HepG2 (cell line): Measurements from ENCODE around the gene MORN1. TPM values are rescaled to one million over a fixed set of nuclear protein-coding genes. Genes with fewer than 3 reads are reported as not detected.

Source experiments
- ATRX ChIP-seq: sonication (generic); formaldehyde crosslinking; IDR thresholded peaks from 2 replicates; pipeline ENCODE4 v1.4.0; 2020; ENCODE audit warnings: missing genetic modification reagents, borderline replicate concordance
- ERF ChIP-seq: IDR thresholded peaks from 2 replicates; pipeline ENCODE4 v1.6.1; 2018; ENCODE audit warnings: missing biosample characterization, missing genetic modification reagents
- HDAC1 ChIP-seq: sonication (generic); formaldehyde crosslinking; IDR thresholded peaks from 2 replicates; pipeline ENCODE4 v1.5.1; 2020; ENCODE audit warnings: mild to moderate bottlenecking, missing genetic modification reagents
- RARA ChIP-seq: IDR thresholded peaks from 2 replicates; pipeline ENCODE4 v1.6.1; 2016; ENCODE audit warnings: missing genetic modification reagents, missing compliant biosample characterization
- RXRA ChIP-seq: sonication (generic); formaldehyde crosslinking; IDR thresholded peaks from 2 replicates; pipeline ENCODE4 v1.5.1; 2020; ENCODE audit warnings: missing genetic modification reagents
- TEAD3 ChIP-seq: optimal IDR thresholded peaks from 2 replicates; pipeline ENCODE3; 2016; ENCODE audit warnings: borderline replicate concordance
- ZFY ChIP-seq: sonication (generic); formaldehyde crosslinking; IDR thresholded peaks from 2 replicates; pipeline ENCODE4 v1.4.0; 2020; ENCODE audit warnings: missing genetic modification reagents
- ZNF430 ChIP-seq: sonication (generic); formaldehyde crosslinking; IDR thresholded peaks from 2 replicates; pipeline ENCODE4 v1.9.0; 2021; ENCODE audit warnings: mild to moderate bottlenecking, missing genetic modification reagents
- ZNF776 ChIP-seq: sonication (generic); formaldehyde crosslinking; IDR thresholded peaks from 2 replicates; pipeline ENCODE4 v1.4.0; 2020; ENCODE audit warnings: mild to moderate bottlenecking, missing genetic modification reagents
- polyA plus RNA-seq, 8 experiments: library from polyadenylated mRNA; depleted of rRNA in 3 of 8; stranded (reverse) in 7 of 8; unstranded in 1 of 8; fragments of >200 nt; fragmentation: Illumina TruSeq in 4 of 8; extraction: Trizol in 4 of 8; gene quantifications; 2 replicates each; pipeline versions ENCODE4 v1.2.1 to v1.2.3, GENCODE V29; 2011 to 2016; ENCODE audit warnings: low read depth in 4 of 8, missing spikeins in 1 of 8, mixed read lengths in 1 of 8; ENCODE audit not compliant: insufficient read depth in 1 of 8
- total RNA-seq, 5 experiments: library from RNA; depleted of rRNA; stranded (reverse); fragments of >200 nt; fragmentation: Illumina TruSeq; extraction: Trizol; gene quantifications; 2 replicates each; pipeline ENCODE4 v1.2.3, GENCODE V29; 2016; ENCODE audit warnings: low read depth in 1 of 5
- TF ChIP-seq, protein P1 (sequence below): sonication (generic); formaldehyde crosslinking; IDR thresholded peaks from 2 replicates; pipeline ENCODE4 v1.9.0; 2022; ENCODE audit warnings: missing genetic modification reagents, mild to moderate bottlenecking, borderline replicate concordance
- TF ChIP-seq, protein P2 (sequence below): sonication (generic); formaldehyde crosslinking; IDR thresholded peaks from 2 replicates; pipeline ENCODE4 v1.4.0; 2020; ENCODE audit warnings: missing genetic modification reagents, mild to moderate bottlenecking, borderline replicate concordance
- TF ChIP-seq, protein P3 (sequence below): sonication (generic); formaldehyde crosslinking; IDR thresholded peaks from 2 replicates; pipeline ENCODE4 v1.4.0; 2020; ENCODE audit warnings: mild to moderate bottlenecking, missing genetic modification reagents

The MORN1 gene
- total and polyA plus RNA-seq, 2 of the 13 experiments (the other 11 are each of a cell fraction or from before 2014, with no cell fraction given): 3.1 to 6.5 TPM

DNA sequence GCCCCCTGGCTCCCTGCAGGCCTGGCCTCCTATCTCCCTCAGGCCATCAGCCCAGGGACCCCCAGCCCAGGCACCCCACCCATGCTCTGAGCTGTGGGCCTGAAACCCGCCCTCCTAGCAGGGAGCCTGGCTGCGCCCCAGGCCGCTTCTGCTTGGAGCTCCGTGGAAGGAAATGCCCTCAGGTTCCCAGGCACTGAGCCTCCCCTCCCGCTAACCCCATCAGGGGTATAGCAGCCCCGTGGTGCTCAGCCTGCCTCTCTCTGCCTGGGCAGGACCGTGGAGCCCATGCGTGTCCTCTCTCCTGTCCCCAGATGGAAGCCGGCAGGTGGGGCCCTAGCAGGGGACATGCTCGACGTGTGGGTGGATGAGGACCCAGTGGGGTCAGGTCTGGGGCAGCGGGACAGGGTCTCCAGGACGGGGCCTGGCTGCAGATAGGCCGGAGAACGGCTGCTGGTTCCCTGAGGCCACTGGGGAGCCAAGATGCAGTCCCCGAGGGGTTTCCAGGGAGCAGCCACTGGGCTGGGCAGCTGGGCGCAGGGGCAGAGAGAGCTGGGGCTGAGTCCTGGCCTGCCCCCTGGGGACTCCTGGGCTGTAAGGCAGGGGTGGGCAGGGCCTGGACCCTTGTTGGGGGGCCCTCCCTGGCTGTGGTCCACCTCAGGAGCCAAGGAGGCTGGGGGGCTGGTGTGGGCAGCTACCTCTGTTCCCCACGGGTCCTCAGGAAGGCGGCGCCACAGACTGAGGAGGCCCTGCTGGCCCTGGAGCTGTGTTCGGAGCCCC lies 75.5 kb downstream of the MORN1 start (continued):
- TF ChIP-seq RXRA (CRISPR knock-in tag): 0 out of 2 replicates have a peak, but pooled peaks have one; percentile 16
- peak; percentile 67; the same call in 1 of the 2 replicates for TF ChIP-seq ZNF430 (CRISPR knock-in tag)
- TF ChIP-seq TEAD3 (CRISPR knock-in tag): peak; percentile 14
- TF ChIP-seq ERF: 0 out of 2 replicates have a peak, but pooled peaks have one; percentile 14
- TF ChIP-seq, protein P1, sequence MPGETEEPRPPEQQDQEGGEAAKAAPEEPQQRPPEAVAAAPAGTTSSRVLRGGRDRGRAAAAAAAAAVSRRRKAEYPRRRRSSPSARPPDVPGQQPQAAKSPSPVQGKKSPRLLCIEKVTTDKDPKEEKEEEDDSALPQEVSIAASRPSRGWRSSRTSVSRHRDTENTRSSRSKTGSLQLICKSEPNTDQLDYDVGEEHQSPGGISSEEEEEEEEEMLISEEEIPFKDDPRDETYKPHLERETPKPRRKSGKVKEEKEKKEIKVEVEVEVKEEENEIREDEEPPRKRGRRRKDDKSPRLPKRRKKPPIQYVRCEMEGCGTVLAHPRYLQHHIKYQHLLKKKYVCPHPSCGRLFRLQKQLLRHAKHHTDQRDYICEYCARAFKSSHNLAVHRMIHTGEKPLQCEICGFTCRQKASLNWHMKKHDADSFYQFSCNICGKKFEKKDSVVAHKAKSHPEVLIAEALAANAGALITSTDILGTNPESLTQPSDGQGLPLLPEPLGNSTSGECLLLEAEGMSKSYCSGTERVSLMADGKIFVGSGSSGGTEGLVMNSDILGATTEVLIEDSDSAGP (CRISPR knock-in tag): peak; percentile 56; the same call in 1 of the 2 replicates
- peak; percentile 17; the same call in 1 of the 2 replicates for TF ChIP-seq HDAC1 (CRISPR knock-in tag)
- 0 out of 2 replicates have a peak, but pooled peaks have one; percentile 4 for TF ChIP-seq RARA (CRISPR knock-in tag)
- no peak for TF ChIP-seq ATRX (CRISPR knock-in tag)
- TF ChIP-seq, protein P2, sequence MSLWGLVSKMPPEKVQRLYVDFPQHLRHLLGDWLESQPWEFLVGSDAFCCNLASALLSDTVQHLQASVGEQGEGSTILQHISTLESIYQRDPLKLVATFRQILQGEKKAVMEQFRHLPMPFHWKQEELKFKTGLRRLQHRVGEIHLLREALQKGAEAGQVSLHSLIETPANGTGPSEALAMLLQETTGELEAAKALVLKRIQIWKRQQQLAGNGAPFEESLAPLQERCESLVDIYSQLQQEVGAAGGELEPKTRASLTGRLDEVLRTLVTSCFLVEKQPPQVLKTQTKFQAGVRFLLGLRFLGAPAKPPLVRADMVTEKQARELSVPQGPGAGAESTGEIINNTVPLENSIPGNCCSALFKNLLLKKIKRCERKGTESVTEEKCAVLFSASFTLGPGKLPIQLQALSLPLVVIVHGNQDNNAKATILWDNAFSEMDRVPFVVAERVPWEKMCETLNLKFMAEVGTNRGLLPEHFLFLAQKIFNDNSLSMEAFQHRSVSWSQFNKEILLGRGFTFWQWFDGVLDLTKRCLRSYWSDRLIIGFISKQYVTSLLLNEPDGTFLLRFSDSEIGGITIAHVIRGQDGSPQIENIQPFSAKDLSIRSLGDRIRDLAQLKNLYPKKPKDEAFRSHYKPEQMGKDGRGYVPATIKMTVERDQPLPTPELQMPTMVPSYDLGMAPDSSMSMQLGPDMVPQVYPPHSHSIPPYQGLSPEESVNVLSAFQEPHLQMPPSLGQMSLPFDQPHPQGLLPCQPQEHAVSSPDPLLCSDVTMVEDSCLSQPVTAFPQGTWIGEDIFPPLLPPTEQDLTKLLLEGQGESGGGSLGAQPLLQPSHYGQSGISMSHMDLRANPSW (CRISPR knock-in tag): no peak
- TF ChIP-seq, protein P3, sequence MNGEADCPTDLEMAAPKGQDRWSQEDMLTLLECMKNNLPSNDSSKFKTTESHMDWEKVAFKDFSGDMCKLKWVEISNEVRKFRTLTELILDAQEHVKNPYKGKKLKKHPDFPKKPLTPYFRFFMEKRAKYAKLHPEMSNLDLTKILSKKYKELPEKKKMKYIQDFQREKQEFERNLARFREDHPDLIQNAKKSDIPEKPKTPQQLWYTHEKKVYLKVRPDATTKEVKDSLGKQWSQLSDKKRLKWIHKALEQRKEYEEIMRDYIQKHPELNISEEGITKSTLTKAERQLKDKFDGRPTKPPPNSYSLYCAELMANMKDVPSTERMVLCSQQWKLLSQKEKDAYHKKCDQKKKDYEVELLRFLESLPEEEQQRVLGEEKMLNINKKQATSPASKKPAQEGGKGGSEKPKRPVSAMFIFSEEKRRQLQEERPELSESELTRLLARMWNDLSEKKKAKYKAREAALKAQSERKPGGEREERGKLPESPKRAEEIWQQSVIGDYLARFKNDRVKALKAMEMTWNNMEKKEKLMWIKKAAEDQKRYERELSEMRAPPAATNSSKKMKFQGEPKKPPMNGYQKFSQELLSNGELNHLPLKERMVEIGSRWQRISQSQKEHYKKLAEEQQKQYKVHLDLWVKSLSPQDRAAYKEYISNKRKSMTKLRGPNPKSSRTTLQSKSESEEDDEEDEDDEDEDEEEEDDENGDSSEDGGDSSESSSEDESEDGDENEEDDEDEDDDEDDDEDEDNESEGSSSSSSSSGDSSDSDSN (CRISPR knock-in tag): peak; percentile 9; the same call in 1 of the 2 replicates
- peak; percentile 24; the same call in 1 of the 2 replicates for TF ChIP-seq ZNF776 (CRISPR knock-in tag)
- 0 out of 2 replicates have a peak, but pooled peaks have one; percentile 9 for TF ChIP-seq ZFY (CRISPR knock-in tag)
